Measurements from ENCODE around the gene PACRG. TPM values are rescaled to one million over a fixed set of nuclear protein-coding genes. Genes with fewer than 3 reads are reported as not detected.

Gene PACRG
- total and polyA plus RNA-seq, 2 of the 8 experiments (the other 6 are each of a cell fraction or from before 2014, with no cell fraction given): 0.44 to 0.54 TPM

GRCh38 chr6:163321717-163322116, 593.9 kb downstream of the PACRG start:
- no peak for DNase-seq (ENCODE audit: low read depth in 1 of 2, low spot score in 2 of 2)
- ChIA-PET CTCF (ENCODE audit: partially characterized antibody) (interaction anchor here (1.2 to 1.8 kb wide), 3 partner anchors 10 to 1072 kb away, joined by 3 to 4 read pairs (median 3); no protein-coding TSS in a partner anchor), POLR2A (ENCODE audit: partially characterized antibody) (no interaction called here)
- Histone ChIP-seq H3K4me1 (replicated peaks in 1 of 4; ENCODE audit: control insufficient read depth in 3 of 4, insufficient read depth in 4 of 4, low read length in 3 of 4) (no peaks in the 10 kb centered on the region; a peak in 1 of 7 replicates), H2AK5ac (ENCODE audit: low read depth, low read length) (no peak overlapping the region), H2BK120ac (replicated peaks; ENCODE audit: low read depth, low read length) (no peak overlapping the region), H2BK5ac (ENCODE audit: low read depth, low read length) (no peak overlapping the region), H3K4me3 (ENCODE audit: extremely low read depth in 1 of 4, insufficient read depth in 2 of 4, low read depth in 3 of 4, low read length in 4 of 4) (no peak overlapping the region), H3K79me1 (ENCODE audit: low read depth, low read length) (no peaks in the 10 kb centered on the region), H3K36me3 (ENCODE audit: control insufficient read depth in 2 of 4, insufficient read depth in 4 of 4, low read length in 3 of 4) (no peaks in the 10 kb centered on the region), H3K23ac (ENCODE audit: insufficient read length) (no peak overlapping the region), H2BK12ac (ENCODE audit: low read depth, low read length) (0 out of 2 replicates have a peak overlapping the region, but pooled peaks have one; percentile 39), H3K23me2 (ENCODE audit: low read depth, low read length) (no peaks in the 10 kb centered on the region), H3K14ac (ENCODE audit: insufficient read length) (no peak overlapping the region), H3K4ac (replicated peaks; ENCODE audit: insufficient read length, low read depth, low read length) (no peak overlapping the region), H2BK20ac (ENCODE audit: low read length) (no peak overlapping the region), H2BK15ac (ENCODE audit: low read length) (no peak overlapping the region), H4K8ac (ENCODE audit: extremely low read depth, insufficient read depth, low read length) (no peak overlapping the region), H3K56ac (replicated peaks; ENCODE audit: insufficient read length, low read depth, low read length) (no peak overlapping the region), H3K27me3 (replicated peaks in 1 of 4; ENCODE audit: control insufficient read depth in 3 of 4, extremely low read depth in 1 of 4, insufficient read depth in 3 of 4, low read length in 3 of 4) (no peaks in the 10 kb centered on the region), H3K27ac (ENCODE audit: low read depth, low read length) (no peak overlapping the region), H2AFZ (ENCODE audit: low read length) (no peak overlapping the region), H3K4me2 (ENCODE audit: insufficient read depth in 1 of 2, low read depth in 2 of 2, low read length in 2 of 2) (no peak overlapping the region), H4K5ac (ENCODE audit: insufficient read length, low read depth, low read length) (no peak overlapping the region), H3K18ac (ENCODE audit: extremely low read depth, low read length) (no peak overlapping the region), H4K20me1 (replicated peaks in 1 of 2; ENCODE audit: control insufficient read depth in 1 of 2, insufficient read depth in 2 of 2, low read length in 2 of 2) (no peaks in the 10 kb centered on the region), H3K9me3 (ENCODE audit: insufficient read depth in 2 of 2, low read depth in 1 of 2, low read length in 1 of 2) (no peaks in the 10 kb centered on the region), H4K91ac (replicated peaks; ENCODE audit: insufficient read length, low read length) (no peak overlapping the region), H3K79me2 (ENCODE audit: control insufficient read depth in 1 of 2, insufficient read depth in 2 of 2, low read length in 2 of 2) (no peaks in the 10 kb centered on the region), H3K9ac (replicated peaks in 1 of 4; ENCODE audit: extremely low read depth in 1 of 4, low read depth in 3 of 4, low read length in 3 of 4) (no peak overlapping the region)
- FAIRE-seq: no peak
- 92% methylated on average over 17 of the region's 18 CpGs; no CpG with 5 or more reads in 1 of the 2 experiments for WGBS, 2 experiments (ENCODE audit: extremely low coverage in 1 of 2, insufficient coverage in 1 of 2, insufficient read length in 1 of 2, insufficient replicate concordance in 2 of 2, low coverage in 1 of 2, low lambda C conversion rate in 2 of 2, missing lambda C conversion rate in 1 of 2)
- no peak for TF ChIP-seq CHD2 (IDR thresholded peaks at IDR 0.05; ENCODE audit: low read length)
- no peak for TF ChIP-seq CHD1 (IDR thresholded peaks at IDR 0.05; ENCODE audit: low read depth, low read length)
- TF ChIP-seq KDM4A (IDR thresholded peaks at IDR 0.05; ENCODE audit: low read depth, low read length, severe bottlenecking): no peak
- no peak for TF ChIP-seq TCF12 (IDR thresholded peaks at IDR 0.05; ENCODE audit: low read depth, low read length)
- TF ChIP-seq EP300 (IDR thresholded peaks at IDR 0.05; ENCODE audit: borderline replicate concordance in 1 of 2, low read depth in 2 of 2, low read length in 2 of 2): no peak
- no peak for TF ChIP-seq ATF3 (IDR thresholded peaks at IDR 0.05; ENCODE audit: insufficient read depth, low read depth, low read length)
- TF ChIP-seq RXRA (IDR thresholded peaks at IDR 0.05; ENCODE audit: insufficient read depth, low read depth, low read length): no peak
- TF ChIP-seq BACH1 (IDR thresholded peaks at IDR 0.05; ENCODE audit: low read length): no peak
- TF ChIP-seq POU5F1 (IDR thresholded peaks at IDR 0.05; ENCODE audit: low read depth, low read length): no peak
- TF ChIP-seq HDAC6 (IDR thresholded peaks at IDR 0.05; ENCODE audit: low read depth, low read length): no peak
- no peak for TF ChIP-seq SP1 (IDR thresholded peaks at IDR 0.05; ENCODE audit: low read depth, low read length)
- no peak for TF ChIP-seq USF2 (IDR thresholded peaks at IDR 0.05; ENCODE audit: low read length)
